Amniotic stem cell (primary cell): ENCODE results near the gene TAS2R13.

Experiments
- DNase-seq: peaks from one replicate; lab custom pipeline; 2025; lab: John Stamatoyannopoulos, UW

TAS2R13 gene, protein sequence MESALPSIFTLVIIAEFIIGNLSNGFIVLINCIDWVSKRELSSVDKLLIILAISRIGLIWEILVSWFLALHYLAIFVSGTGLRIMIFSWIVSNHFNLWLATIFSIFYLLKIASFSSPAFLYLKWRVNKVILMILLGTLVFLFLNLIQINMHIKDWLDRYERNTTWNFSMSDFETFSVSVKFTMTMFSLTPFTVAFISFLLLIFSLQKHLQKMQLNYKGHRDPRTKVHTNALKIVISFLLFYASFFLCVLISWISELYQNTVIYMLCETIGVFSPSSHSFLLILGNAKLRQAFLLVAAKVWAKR

DNA sequence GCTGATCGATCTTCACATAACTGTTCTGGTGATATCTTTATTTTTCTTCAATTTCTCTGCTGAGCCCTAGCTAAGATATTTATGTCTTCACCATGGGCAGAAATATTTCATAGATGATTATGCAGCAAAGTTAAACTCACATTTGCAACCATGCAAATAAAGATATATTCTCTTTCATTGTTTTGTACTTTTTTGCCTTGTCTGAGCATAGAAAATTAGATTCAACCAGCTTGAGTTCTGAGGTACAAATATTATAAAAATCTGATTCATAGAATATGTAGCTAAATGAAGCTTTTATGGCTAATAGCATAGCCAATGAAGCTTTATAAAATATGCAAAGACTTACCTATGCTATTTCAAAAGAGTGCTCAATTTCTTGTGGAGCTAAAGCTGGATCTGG is at the start of gene TAS2R13:
Gene TAS2R13, minus strand, starts transcription at position 101 of the 400 bp plus-strand sequence. CDS start 264 bp downstream, outside the sequence.
- DNase-seq, result no peak

DNA sequence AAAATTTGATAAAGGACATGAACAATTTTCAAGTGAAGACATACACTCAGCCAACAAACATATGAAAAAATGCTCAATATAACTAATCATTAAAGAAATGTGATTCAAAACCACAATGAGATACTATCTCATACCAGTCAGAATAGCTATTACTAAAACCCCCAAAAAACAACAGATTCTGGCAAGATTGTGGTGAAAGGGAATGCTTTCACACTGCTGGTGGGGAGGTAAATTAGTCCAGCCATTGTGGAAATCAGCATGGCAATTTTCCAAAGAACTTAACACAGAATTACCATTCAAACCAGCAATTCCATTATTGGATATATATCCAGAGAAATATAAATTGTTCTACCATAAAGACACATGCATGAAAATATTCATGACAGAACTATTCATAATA is 48.4 kb upstream of the TAS2R13 start:
- DNase-seq, result no peak

DNA sequence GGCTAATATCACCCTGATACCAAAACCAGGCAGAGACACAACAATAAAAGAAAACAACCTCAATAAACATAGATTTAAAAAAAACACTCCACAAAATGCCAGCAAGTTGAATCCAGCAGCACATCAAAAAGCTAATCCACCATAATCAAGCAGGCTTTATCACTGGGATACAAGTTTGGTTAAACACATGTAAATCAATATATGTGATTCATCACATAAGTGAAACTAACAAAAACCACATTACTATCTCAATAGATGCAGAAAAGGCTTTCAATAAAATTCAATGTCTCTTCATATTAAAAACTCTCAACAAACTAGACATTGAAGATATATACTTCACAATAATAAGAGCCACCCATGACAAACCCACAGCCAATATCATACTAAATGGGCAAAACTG is 46.7 kb upstream of the TAS2R13 start:
- no peak for DNase-seq

DNA sequence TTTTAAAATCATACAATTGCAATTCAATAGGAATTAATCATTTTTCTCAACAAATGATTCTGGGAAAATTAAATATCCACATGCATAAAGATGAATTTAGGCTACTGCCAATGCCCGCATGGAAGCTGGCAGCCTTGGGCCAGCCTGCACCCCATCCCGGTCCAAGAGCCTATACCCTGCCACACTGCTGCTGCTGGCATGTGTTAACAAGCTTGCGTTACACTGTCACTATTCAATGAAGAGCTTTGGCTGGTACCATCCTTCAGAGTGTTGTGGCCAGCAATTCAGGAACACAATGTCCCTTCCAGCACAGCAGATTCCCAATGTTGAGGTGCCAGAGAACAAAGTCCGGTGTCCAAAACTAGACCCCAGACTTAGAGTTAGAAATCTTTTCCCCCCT is 43.3 kb upstream of the TAS2R13 start:
- DNase-seq, result no peak

DNA sequence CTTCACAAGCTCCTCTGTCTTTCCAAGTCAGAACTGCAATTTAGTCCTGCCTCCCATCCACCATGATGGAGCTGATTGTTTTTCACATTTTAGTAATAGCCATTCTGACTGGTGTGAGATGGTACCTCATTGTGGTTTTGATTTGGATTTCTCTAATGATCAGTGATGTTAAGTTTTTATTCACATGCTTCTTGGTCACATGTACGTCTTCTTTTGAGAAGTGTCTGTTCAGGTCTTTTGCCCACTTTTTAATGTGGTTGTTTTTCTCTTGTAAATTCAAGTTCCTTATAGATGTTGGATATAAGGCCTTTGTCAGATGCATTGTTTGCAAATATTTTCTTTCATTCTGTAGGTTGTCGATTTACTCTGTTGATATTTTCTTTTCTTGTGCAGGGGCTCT is 33.8 kb upstream of the TAS2R13 start:
- no peak for DNase-seq

DNA sequence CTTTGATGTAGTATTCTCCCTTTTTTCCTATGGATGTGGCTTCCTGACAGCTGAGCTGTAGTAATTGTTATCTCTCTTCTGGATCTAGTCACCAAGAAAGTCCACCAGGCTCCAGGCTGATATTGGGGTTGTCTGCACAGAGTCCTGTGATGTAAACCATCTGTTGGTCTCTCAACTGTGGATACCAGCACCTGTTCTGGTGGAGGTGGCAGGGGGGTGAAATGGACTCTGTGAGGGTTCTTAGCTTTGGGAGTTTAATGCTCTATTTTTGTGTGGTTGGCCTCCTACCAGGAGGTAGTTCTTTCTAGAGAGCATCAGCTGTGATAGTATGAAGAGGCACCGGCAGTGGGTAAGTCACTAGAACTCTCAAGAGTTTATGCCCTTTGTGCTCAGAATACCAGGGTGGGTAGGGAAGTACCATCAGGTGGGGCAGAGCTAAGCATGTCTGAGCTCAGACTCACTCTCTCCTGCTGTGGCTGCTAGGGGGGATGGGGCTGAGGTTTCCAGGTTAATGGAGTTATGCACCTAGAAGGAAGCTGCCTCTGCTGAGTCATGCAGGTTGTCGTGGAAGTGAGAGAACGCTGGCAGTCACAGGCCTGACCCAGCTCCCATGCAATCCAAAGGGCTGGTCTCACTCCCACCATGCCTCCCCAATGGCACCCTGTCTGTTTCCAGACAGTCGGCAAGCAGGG is 32.7 kb upstream of the TAS2R13 start:
- DNase-seq, result no peak

DNA sequence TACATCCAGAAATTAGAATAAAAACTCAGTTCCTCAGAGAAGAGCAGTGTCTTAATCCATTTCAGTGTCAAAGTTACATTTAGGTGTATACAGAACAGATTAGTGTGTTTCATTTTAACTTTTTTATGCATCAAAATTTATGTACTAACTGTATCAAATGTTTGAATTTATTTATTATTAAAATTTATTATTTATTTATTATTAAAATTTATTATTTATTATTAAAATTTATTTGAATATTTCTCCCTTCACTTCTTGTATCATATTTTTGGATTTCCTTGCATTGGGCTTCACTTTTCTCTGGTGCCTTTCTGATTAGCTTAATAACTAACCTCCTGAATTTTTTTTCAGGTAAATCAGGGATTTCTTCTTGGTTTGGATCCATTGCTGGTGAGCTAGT is 32.0 kb upstream of the TAS2R13 start:
- no peak for DNase-seq

DNA sequence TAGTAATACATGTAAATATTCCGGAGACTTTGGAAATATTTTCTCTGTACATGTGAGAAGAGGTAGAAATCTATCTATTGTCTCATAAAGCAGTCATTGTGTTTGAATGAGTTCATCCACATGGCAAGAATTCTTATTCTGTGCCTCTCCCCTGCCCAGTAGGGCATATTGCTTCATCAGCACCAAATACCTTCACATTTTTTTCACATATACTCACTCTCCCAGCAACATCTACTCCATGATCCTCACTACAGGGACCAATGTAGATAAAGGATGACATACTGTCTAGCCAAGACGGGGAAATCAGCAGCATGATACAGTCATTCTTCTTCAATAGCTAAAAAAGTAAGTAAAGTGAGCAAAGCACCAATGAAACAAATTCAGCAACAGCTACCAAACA is 31.0 kb upstream of the TAS2R13 start:
- DNase-seq, result peak; percentile 9

DNA sequence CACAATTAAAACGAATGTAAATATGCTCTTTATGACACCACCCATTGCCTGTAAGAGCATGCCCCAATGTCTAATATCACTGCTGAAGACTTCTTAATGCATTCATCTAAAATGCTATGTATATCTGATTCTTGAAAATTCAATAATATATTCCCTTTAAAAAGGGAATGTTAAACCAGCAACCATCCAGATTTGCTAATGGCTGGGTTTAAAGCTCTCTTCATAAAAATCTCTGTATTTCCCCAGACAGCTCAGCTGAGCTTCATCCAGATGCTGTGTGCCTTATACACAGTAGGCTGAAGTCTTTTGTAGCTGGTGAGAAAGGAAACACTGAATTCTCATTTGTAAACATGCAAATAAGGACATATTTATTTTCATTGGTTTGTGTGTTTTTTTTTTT is 29.8 kb upstream of the TAS2R13 start, which contains the start of gene TAS2R14:
Gene TAS2R14, minus strand, starts transcription at position 101 of the 400 bp plus-strand sequence. Its CDS starts 56 bp downstream, at position 45.
- DNase-seq, result no peak

DNA sequence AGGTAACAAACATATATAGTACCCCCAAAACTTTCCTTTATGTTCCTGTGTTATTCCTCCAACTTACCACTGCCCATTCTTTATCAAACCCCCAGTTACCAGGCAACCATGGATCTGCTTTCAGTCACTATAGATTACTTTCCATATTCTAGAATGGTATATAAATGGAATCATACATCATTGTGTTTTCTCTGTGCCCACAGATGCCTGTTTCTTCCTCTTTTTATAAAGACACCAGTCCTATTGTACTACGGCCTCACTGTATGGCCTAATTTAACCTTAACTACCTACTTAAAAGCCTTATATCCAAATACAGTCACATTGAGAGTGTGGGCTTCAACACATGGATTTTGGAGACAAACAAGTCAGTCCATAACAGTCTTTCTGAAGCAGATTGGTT is 27.1 kb upstream of the TAS2R13 start:
- no peak for DNase-seq

DNA sequence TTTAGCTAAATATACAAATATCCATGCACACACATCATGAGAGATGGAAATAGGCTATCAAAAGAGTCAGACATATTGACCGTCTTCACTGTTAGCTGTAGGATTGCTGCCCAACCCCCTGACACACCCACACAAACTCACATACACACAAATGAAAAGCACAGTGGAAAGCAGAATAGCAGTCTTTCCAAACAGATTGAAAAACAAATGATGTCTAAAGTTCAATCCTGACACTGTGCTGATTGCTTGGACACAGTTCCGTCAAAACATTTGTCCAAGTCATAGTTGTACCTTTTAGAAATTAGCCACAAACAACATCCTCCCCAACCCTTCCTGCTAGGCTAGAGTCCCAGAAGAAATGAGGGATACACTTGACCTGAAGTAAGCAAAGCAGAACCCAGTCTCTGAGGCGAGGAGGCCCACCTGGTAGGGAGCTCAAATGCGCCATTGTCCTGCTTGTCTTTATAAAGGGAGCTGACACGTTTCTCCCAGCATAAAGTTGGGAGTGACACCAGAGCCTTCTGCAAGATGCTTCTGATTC is 19.5 kb upstream of the TAS2R13 start, which contains the start of gene PRH2:
Gene PRH2, plus strand, starts transcription at position 491 of the 541 bp plus-strand sequence. Its CDS starts 38 bp downstream, at position 529.
- DNase-seq, result no peak

DNA sequence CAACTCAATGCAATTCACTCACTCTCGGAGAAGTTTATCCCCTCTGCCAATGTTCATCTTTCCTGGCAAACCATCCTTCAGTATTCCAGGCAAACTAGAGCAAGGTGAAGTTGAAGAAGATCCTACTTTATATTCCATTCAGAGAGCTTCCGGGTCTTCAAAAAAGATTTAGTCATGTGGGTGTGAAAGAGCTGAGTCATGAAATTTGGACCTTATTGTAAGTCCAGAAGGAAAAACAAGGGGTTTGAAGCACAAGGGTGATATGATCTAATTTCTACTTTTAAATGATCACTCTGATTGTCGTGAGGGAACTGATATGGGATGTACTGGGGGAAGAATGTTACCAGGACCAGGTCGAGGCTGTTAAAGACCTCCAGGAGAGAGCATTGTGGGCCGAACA is 16.9 kb upstream of the TAS2R13 start:
- no peak for DNase-seq

DNA sequence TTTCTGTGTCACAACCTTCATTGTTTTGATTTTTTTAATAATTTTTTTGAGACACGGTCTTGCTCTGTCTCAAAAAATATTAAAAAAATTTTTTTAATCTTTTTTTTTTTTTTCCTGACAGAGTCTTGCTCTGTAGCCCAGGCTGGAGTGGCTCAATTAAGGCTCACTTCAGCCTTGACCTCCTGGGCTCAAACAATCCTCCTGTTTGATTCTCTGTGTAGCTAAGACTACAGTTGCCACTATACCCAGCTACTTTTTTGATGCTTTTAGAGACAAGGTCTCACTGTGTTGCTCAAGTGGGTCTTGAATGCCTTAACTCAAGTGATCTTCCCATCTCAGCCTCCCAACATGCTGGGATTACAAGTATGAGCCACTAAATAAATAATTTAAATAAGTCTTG is 10.4 kb upstream of the TAS2R13 start:
- DNase-seq, result no peak

DNA sequence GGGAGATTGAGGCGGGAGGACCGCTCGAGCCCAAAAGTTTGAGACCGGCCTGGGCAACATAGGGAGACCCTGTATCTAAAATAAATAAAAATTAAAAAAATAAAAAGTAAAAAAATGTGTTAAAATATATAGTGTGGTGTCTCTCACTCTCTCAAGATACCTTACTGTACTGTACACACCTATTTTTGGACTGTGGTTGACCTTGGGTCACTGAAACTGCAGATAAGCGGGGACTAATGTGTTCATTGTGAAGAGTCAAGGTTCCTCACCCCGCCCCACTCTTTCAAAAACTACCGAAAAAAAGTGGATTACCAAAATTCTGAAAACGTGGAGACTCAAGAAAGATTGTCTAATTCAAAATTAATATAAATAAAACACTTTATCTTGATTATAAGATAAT is 1.0 kb upstream of the TAS2R13 start:
- DNase-seq, result no peak

DNA sequence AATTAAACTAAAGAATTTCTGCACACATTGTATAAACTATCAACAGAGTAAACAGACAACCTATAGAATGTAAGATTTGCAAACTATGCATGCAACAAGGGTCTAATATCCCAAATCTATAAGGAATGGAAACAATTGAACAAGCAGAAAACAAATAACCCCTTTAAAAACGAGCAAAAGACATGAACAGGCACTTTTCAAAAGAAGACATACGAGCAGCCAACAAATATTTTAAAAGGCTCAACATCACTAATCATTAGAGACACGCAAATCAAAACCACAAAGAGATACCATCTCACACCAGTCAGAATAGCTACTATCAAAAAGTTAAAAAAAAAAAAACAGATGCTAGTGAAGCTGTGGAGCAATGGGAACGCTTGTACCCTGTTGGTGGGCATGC is 4.7 kb downstream of the TAS2R13 start:
- DNase-seq, result no peak

DNA sequence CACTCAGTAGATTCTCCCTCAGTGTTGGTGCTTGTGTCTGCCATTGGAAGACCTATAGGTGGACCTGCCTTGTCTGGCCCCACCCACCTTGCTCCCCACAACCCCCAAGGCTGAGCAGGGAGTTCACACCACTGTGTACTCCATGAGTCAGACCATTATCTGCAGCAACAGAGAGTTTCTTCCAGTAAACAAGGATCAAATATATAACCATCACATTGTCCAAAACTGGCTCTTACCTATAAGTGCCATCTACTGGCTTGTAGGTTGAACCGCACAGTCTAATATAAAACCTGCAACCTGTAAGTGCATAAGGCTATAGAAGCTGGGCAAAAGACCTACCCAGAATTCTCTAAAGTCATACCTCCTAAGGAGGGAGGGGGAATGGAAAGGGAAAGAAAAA is 7.9 kb downstream of the TAS2R13 start:
- DNase-seq, result no peak

DNA sequence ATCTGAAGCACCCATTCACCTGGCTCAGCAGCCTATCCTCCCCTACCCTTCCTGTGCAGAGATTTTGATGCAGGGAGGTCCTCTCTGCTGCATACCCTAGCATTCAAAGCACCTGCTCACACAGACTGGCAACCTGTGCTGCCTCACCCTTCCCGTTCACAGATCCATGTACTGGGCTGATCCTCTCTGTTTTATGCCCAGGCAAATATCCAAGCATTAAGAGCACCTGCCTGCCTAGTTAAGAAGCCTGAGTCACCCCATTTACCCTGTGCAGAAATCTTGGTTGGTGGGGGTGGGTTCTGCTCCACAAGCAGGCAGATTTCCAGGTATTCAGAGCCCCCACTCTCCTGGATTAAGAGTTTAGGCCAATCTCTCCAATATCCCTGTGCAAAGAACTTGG is 8.4 kb downstream of the TAS2R13 start:
- DNase-seq, result no peak

DNA sequence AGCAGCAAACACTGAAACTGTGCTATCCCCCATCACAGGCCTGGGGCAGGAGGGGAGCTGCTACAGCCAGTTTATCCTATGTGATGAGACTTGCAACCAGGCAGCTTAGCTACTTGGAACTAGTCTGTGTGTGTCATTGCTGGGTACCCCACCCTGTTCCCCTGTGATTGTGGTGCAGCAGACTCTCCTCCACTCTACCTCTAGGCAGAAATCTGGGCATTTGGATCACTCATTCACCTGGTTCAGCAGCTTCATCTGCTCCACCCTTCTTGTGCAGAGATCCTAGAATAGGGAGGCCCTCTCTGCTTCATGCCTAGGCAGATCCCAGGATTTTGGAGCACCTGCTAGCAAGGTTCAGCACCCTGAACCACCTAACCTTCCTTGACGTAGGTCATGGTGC is 8.8 kb downstream of the TAS2R13 start:
- DNase-seq, result no peak

DNA sequence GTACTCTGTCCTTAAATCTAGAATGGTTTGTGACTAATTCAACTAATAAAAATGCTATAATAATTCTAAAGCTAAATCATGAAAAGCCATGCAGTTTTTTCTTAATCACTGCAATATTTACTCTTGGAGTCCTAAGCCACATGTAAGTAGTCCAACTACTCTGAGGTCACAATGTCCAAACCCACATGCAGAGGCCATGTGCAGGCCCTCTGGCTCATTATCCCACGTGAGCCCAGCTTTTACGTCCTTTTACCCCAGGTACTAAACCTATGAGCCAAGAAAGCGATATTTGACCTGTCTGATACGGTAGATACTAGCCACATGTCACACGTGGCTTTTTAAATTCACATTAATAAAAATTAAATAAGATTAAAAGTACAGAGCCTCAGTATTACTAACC is 12.5 kb downstream of the TAS2R13 start:
- DNase-seq, result no peak

DNA sequence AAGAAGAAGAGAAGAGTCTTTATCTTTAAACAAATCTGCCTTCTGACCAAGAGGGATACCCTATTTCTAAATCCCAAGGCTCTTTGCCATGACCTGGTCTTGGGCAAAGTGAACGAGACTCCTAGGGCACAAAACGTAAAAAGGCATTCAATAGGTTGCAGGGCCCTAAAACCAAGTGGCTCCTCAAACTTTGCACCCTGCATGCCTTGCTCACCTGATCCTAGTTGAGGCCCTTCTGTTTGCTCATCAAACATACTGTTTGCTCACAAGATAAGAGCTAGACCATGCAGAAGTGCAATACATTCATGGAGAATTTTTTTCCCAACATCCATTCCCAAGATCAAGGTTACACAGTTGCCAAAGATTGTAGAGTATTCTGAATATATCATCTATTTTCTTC is 17.4 kb downstream of the TAS2R13 start:
- DNase-seq, result no peak

DNA sequence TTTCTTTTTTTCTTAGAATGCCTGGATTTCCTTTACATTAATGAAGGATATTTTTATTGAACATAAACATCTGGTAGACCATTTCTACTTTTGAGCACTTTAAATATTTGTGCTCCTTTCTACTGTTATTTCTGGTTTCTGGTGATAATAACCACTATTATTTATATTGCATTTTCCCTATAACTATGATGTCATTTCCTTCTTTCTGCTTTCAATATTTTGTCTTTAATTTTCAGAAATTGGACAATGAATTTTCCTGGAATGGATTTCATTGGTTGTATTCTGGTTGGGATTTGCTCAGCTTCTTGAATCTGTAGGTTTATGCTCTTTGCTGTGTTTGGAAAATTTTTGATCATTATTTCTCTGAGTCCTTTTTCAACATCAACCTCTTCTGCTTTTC is 20.1 kb downstream of the TAS2R13 start:
- no peak for DNase-seq

DNA sequence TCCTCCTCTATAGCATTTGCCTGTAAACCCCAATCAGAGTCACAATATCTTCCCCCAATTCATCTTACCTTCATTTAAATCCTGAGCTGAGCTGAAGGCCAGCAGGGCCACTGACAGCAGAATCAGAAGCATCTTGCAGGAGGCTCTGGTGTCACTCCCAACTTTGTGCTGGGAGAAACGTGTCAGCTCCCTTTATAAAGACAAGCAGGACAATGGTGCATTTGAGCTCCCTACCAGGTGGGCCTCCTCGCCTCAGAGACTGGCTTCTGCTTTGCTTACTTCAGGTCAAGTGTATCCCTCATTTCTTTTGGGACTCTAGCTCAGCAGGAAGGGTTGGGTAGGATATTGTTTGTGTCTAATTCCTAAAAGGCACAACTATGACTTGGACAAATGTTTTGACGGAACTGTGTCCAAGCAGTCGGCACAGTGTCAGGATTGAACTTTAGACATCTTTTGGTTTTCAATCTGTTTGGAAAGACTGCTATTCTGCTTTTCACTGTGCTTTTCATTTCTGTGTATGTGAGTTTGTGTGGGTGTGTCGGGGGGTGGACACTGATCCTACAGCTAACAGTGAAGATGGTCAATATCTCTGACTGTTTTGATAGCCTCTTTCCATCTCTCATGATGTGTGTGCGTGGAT is 25.2 kb downstream of the TAS2R13 start, which contains the start of gene PRH1:
Gene PRH1, minus strand, starts transcription at position 170 of the 640 bp plus-strand sequence. Its CDS starts 38 bp downstream, at position 132.
- DNase-seq, result no peak

DNA sequence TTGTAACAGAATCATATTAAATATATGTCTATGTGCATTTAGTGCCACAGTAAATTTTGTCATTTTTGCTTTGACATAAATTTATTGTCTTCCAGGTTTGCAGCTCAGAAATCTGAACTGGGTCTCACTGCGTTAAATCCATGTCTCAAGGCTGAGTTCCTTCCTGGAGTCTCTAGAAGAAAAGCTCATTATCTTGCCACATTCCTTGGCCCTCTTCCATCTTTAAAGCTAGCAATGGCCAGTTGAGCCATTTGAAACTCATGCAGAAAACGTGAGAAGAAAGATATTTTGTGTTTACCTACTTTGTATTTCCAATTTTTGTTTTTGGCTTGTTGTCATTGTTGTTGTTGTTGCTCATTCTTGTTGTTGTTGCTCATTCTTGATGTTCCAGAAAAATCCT is 36.0 kb downstream of the TAS2R13 start:
- DNase-seq, result no peak
